Brain microvascular endothelial cell (primary cell): Measurements from ENCODE around the gene TXNIP.
"Not testable (repeated sequence)": the region's sequence is repeated elsewhere in the genome, so short reads cannot be mapped to it uniquely, and the experiment has no call there.

Experiments used
- DNase-seq: peaks from one replicate; pipeline ENCODE4 v3.0.0-alpha.2; 2020
- H3K27ac ChIP-seq: fragments of 250-450 bp; sonication (Bioruptor Pico); 2 replicates; pipeline ENCODE4 v1.5.1; 2020; ENCODE audit warnings: mild to moderate bottlenecking, moderate library complexity
- H3K27me3 ChIP-seq: fragments of 250-450 bp; sonication (Bioruptor Pico); replicated peaks from 2 replicates; pipeline ENCODE4 v1.5.1; 2020; ENCODE audit warnings: mild to moderate bottlenecking
- H3K36me3 ChIP-seq: fragments of 250-450 bp; sonication (Bioruptor Pico); replicated peaks from 2 replicates; pipeline ENCODE4 v1.5.1; 2020; ENCODE audit warnings: mild to moderate bottlenecking
- H3K4me3 ChIP-seq: 2 replicates; pipeline ENCODE4 v1.5.1; 2011; ENCODE audit warnings: low read depth, mild to moderate bottlenecking, control low read depth, low read length, moderate library complexity
- in situ Hi-C: cut with HindIII; loops from 2 replicates; pipeline ENCODE4 v1.10.0; 2017; ENCODE audit warnings: low sequenced_read_pairs, low pct_ligation_motif_present
- TF ChIP-seq, protein P1 (sequence below): IDR thresholded peaks from 2 replicates; pipeline ENCODE4 v1.5.1; 2011; ENCODE audit warnings: low read depth, mild to moderate bottlenecking, moderate library complexity, low read length, control low read depth, inconsistent platforms; ENCODE audit errors: missing control alignments

The TXNIP gene

DNA sequence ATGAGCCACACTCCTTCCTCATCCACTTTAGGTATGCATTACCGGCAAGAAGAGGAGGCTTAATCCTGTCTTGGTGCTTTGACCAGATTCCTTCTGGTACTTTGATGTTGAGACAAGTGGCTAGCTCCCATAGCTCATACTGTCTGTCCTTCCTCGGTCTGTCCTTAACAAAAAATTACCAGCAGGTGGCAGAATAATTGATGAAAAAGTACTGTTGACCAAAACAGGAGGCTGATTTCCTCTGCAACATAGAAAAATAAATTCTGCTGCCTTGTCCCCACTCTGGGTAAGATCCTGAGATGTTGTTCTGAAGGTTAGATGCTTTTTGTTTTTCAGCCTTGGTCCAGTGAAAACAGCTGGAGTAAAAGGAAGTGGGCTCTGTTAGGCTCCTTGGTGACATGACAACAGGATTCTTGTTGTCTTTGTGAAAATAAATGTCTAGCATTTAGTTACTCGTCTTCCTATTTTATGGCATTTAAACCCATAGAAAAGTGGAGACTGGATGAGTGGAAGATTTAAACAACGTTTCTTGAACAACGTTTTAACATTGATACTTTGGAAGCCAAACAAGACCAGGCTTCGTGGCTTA, 36.3 kb upstream of the TXNIP start:
- in situ Hi-C loops: no loop called here
- no peak overlapping the region for H3K27ac ChIP-seq
- H3K27me3 ChIP-seq: no peaks in the 10 kb centered on the region
- TF ChIP-seq, protein P1, sequence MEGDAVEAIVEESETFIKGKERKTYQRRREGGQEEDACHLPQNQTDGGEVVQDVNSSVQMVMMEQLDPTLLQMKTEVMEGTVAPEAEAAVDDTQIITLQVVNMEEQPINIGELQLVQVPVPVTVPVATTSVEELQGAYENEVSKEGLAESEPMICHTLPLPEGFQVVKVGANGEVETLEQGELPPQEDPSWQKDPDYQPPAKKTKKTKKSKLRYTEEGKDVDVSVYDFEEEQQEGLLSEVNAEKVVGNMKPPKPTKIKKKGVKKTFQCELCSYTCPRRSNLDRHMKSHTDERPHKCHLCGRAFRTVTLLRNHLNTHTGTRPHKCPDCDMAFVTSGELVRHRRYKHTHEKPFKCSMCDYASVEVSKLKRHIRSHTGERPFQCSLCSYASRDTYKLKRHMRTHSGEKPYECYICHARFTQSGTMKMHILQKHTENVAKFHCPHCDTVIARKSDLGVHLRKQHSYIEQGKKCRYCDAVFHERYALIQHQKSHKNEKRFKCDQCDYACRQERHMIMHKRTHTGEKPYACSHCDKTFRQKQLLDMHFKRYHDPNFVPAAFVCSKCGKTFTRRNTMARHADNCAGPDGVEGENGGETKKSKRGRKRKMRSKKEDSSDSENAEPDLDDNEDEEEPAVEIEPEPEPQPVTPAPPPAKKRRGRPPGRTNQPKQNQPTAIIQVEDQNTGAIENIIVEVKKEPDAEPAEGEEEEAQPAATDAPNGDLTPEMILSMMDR: peak; percentile 61
- H3K4me3 ChIP-seq: no peak overlapping the region
- H3K36me3 ChIP-seq: no peaks in the 10 kb centered on the region
- DNase-seq: peak; percentile 43

DNA sequence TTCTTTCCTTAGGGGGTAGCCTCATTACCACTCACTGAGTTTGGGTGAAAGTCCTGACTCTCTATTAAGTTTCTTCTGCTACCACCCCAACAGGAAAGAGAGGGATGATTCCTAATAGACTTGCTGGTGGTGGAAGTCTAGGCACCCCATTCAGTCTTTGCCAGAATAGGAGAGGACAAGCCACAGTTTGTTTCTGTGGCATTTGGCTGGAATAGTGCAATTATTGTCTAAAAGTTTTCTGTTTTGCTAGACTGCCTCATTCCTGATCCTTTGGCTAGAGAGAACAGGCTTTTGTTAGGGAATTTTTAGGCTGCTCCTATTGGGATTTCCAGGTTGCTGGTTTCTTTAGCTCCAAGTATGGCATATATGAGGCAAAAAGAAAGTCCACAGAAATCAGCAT, 35.1 kb upstream of the TXNIP start:
- Histone ChIP-seq H3K27me3 (no peaks in the 10 kb centered on the region), H3K4me3 (no peak overlapping the region), H3K36me3 (no peaks in the 10 kb centered on the region), H3K27ac (no peak overlapping the region)
- in situ Hi-C loops: no loop called here
- no peak for DNase-seq
- TF ChIP-seq, protein P1: no peak

DNA sequence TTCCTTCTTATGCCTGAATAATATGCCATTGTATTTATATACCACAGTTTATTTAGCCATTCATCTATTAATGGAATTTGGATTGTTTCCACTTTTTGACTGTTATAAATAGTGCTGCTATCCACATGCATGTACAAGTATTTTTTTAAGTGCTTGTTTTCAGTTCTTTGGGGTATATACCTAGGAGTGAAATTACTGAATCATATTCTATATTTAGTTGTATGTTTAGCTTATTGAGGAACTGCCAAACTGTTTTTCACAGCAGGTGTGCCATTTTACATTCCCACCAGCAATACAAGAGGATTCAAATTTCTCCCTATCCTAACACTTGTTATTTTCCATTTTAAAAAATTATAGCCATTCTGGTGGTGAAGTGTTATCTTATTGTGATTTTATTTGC, 32.7 kb upstream of the TXNIP start:
- in situ Hi-C loops: no loop called here
- no peak for DNase-seq
- Histone ChIP-seq H3K27ac (no peak overlapping the region), H3K4me3 (no peak overlapping the region), H3K27me3 (no peaks in the 10 kb centered on the region), H3K36me3 (no peaks in the 10 kb centered on the region)
- TF ChIP-seq, protein P1: no peak

DNA sequence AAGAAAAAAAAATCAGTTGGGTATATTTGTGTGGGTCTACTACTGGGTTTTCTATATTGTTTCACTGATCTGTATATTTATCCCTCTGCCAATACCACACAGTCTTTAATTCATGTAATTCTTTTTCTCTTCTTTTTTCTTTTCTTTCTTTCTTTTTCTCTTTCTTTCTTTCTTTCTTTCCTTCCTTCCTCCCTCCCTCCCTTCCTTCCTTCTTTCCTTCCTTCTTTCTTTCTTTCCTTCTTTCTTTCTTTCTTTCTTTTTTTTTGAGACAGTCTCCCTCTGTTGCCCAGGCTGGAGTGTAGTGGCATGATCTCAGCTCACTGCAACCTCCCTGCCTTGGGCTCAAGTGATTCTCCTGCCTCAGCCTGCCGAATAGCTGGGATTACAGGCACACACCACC, 30.3 kb upstream of the TXNIP start:
- H3K27ac ChIP-seq, DNase-seq, H3K36me3 ChIP-seq, H3K27me3 ChIP-seq, H3K4me3 ChIP-seq, in situ Hi-C loops: not testable (repeated sequence)

DNA sequence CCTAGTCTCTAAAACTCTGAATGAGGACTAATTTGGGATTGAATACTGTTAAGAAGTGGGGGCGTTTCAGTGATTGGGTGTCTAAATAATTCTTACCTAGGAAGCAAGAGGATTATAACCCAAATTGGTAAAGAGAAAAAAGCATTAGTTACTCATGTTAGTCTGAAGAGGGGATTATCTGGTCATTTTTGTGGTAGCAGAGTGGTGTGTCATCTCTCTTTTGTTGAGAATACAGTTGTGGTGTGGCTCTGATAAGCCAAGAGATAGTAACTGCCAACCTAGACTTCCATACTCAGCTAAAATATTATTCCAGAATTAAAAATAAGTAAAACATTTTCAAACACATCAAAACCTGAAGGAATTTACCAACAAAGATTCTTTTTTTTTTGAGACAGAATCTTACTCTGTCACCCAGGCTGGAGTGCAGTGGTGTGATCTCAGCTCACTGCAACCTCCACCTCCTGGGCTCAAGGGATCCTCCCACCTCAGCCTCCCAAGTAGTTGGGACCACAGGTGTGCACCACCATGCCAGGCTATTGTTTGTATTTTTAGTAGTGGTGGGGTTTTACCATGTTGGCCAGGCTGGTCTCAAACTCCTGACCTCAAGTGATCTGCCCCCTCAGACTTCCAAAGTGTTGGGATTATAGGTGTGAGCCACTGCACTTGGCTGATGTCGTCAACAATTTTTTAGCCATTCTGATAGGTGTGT, 29.6 kb upstream of the TXNIP start:
- DNase-seq, H3K4me3 ChIP-seq, H3K27me3 ChIP-seq, in situ Hi-C loops, H3K36me3 ChIP-seq, H3K27ac ChIP-seq: not testable (repeated sequence)

DNA sequence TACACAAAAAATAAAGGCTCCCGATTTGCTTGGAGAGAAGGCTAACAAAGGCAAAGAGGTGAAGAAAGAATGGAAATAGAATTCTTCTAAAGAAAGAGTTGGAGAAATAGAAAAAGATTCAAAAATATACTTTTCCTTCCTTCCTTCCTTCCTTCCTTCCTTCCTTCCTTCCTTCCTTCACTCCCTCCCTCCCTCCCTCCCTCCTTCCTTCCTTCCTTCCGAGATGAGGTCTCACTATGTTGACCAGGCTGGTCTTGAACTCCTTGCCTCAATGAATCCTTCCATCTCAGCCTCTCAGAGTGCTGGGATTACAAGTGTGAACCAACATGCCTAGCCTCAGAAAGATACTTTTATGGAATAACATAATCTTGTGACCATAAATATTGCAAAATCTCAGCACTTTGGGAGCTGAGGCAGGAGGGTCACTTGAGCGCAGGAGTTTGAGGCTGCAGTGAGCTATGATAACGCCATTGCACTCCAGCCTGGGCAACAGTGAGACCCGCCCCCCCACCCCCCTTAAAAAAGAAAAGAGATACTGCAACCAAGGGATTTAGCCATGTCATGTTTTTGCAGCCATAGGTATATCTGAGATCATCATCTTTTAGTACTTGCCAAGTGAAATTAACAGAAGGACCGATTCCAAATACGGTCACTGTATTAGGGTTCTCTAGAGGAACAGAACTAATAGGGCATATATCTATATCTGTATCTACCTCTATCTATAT, 26.2 kb upstream of the TXNIP start:
- in situ Hi-C loops: no loop called here
- DNase-seq: no peak
- TF ChIP-seq, protein P1: no peak
- no peaks in the 10 kb centered on the region for H3K36me3 ChIP-seq
- H3K27me3 ChIP-seq: peaks cover 28% of the 10 kb centered on the region
- no peak overlapping the region for H3K4me3 ChIP-seq
- no peak overlapping the region for H3K27ac ChIP-seq
